Measurements from ENCODE around the gene GRAP2.

DNA sequence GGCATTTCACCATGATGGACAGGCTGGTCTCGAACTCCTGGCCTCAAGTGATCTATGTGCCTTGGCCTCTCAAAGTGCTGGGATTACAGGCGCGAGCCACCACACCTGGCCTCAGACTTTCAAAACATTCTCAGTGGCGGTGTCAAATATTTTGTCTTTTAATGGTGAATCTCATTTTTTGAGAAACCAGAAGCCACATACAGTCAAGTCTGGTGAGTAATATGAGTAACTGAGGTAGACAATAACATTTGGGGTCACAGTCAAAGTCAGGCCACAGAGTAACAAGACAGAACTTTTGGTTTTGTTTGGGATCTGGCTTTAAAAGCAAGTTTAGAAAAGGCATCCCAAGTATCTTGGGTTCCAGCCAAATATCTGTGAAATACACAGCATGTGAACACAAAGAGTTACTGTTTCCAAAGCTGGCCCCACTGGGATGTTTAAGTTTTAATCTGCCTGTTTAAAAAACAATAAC is 53.7 kb downstream of the GRAP2 start:
- no peak for TF ChIP-seq POLR2A (IDR thresholded peaks at IDR 0.05; ENCODE audit: low read length)
- TF ChIP-seq GATA1 (IDR thresholded peaks at IDR 0.05; ENCODE audit: low read depth, low read length) = no peak

All from erythroblast (primary cell).